ENCODE data around the gene SPEF1.

DNA sequence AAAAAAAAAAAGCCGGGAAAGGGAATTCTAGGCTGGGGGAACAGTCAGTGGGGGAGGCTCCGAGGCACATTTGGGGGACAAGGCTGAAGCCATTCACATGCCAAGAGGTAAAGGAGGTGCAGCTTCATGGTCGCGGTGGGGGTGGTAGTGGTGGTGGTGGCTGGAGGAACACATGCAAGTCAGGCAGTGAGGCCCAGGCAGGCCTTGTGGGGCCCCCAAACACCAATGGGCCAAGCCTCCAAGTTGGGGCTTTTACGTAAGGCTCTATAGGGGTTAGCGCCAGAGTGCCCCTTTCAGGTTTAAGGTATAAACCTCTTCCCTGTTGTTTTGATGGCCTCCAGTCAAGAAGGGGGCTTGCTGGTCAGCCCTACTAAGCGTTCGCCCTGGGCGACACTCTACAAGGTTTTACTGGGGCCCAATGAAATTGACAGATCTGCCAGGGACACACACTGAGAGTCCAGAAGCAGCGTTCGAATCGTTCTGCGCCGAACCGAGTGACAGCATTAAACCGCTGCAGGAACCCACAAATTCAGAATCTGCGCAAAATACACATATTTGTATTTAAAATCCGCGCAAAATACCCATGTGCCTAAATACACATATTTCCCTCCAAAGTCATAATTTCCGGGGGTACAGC lies 38.3 kb upstream of the SPEF1 start:
- TF ChIP-seq, protein P1, sequence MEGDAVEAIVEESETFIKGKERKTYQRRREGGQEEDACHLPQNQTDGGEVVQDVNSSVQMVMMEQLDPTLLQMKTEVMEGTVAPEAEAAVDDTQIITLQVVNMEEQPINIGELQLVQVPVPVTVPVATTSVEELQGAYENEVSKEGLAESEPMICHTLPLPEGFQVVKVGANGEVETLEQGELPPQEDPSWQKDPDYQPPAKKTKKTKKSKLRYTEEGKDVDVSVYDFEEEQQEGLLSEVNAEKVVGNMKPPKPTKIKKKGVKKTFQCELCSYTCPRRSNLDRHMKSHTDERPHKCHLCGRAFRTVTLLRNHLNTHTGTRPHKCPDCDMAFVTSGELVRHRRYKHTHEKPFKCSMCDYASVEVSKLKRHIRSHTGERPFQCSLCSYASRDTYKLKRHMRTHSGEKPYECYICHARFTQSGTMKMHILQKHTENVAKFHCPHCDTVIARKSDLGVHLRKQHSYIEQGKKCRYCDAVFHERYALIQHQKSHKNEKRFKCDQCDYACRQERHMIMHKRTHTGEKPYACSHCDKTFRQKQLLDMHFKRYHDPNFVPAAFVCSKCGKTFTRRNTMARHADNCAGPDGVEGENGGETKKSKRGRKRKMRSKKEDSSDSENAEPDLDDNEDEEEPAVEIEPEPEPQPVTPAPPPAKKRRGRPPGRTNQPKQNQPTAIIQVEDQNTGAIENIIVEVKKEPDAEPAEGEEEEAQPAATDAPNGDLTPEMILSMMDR (IDR thresholded peaks at IDR 0.05 in 4 of 5, conservative IDR thresholded peaks at IDR 0.05 in 1 of 5) = no peak
- TF ChIP-seq POLR2A (IDR thresholded peaks at IDR 0.05) = no peak

All from gastrocnemius medialis (tissue), 4 donors.